NCI-H1694 treated with DMSO at 0.1 percent for 48 hours (cell line): ENCODE data around the gene NQO2.

ENCODE experiments used
- DNase-seq: peaks from one replicate; lab custom pipeline; 2025; lab: John Stamatoyannopoulos, UW

NQO2 gene, protein sequence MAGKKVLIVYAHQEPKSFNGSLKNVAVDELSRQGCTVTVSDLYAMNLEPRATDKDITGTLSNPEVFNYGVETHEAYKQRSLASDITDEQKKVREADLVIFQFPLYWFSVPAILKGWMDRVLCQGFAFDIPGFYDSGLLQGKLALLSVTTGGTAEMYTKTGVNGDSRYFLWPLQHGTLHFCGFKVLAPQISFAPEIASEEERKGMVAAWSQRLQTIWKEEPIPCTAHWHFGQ

DNA sequence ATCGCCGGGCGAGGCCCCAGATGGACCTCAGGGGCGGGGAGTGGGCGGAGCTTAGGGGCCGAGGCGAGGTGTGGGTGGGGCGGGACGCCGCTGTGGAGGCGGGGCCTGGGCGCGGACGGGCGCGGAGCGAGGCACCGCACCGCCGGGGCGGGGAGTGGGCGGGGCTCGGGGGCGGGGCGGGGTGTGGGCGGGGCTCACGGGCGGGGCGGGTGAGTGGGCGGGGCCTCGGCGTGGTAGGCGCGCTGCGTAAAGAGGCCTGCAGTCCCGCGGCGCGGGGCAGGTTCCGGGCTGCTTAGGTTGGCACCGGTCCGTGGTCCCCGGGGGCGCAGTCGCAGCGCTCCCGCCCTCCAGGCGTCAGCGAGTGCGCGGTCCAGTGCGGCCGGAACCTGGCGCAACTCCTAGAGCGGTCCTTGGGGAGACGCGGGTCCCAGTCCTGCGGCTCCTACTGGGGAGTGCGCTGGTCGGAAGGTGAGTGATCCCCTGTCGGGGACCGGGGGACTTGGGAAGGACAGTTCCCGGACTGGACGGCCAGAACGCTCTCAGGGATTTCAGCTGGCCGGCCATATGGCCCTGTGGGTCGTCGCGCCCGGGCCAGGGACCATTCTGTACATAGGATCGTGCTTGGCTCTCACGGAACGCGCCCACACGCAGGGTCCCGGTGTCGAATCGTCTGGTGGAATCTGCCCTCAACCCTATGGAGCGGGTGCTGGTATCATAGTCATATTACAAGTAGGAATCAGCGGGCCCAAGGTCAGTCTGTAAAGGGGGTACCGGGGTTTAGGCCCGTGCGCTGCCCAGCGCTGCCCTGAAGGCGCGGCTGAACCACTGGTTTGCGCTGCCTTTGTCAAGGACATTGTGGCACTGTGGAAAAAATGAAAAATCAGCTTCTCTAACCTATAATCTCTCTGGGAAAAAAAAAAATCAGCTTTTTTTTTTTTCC lies at the start of gene NQO2:
NQO2 (plus strand) TSS at position 277 of the 940 bp plus-strand sequence. CDS start 6,659 bp downstream, outside the sequence.
- peak; percentile 61 for DNase-seq

DNA sequence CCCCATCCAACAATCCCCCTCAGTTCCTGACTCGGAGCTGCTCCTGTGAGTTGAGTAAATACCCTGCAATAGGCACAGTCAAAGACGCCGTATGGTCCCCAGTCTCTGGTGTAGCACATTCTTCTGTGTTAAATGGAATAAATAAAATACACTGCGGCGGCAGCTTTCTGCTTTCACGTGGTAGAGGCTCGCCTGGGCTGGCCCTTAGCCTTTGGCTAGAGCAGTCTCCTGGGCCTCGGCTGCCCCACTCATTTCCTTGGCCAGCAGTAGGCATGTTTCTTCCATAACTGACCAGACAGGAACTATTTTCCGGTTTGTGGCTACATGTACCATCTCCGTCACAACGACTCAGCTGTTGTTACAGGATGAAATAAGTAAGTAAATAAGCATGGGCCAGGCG lies 49.0 kb upstream of the NQO2 start:
- DNase-seq, result no peak

DNA sequence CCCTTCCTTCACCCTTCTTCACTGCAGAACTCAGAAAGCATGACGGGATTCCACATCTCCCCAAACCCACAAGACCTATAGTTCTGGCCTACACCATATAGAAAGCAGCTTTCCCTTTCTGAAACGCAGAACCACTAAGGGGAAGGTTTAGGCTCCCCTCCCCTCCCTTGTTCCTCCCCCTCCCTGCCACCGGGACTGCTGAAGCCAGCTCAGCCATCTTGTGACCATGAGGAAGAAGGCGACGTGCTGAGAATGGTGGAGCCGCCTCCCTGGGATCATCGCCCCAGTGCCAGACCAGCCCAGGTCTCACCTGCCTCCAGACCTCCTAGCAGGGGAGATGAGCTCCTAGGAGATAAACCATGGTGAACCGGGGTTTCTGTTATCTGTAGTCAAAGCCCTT lies 48.0 kb upstream of the NQO2 start:
- DNase-seq, result no peak

DNA sequence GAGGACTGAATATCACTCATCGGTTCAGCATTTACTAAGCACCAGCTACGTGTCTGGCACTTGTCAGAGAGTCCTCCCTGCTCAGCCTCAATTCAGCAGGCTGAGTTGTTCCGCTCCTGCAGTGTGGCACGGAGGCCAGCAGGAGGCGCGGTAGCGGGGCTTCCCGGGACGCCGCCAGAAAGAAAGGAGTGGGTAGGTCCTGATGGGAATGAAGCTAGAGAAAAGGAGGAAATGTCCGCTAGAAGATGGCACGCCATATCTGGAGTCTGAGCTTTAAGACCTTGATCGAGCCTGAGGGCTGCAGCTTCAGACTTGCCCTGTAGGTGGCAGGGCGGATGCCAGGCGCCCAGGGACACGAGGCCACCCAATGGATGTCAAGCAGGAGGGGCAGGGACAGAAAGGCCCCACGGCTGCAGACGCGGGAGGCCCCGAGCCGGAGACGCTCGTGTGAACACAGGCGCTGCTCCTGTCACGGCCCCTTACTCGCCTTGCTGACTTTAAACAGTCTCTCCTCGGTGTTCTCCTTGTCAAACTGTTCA lies 47.1 kb upstream of the NQO2 start:
- DNase-seq, result no peak

DNA sequence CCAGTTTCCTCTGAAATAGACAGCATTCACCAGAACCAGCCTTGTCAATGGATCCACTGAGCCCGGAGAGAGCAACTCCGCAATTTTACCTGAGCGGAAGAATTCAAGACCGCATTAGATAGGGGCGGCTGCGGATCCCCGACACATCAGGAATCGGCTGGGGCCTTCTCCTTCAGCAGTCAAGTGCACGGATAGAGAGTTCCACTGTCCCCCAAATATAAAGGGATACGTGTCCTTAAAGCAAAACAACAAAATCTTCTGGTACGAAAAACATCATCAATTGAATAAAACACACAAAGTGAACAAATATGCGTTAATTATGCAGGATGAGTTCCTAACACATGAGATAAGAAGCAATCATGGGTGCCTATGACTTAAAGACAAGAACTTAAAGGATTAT lies 46.6 kb upstream of the NQO2 start:
- DNase-seq, result no peak

DNA sequence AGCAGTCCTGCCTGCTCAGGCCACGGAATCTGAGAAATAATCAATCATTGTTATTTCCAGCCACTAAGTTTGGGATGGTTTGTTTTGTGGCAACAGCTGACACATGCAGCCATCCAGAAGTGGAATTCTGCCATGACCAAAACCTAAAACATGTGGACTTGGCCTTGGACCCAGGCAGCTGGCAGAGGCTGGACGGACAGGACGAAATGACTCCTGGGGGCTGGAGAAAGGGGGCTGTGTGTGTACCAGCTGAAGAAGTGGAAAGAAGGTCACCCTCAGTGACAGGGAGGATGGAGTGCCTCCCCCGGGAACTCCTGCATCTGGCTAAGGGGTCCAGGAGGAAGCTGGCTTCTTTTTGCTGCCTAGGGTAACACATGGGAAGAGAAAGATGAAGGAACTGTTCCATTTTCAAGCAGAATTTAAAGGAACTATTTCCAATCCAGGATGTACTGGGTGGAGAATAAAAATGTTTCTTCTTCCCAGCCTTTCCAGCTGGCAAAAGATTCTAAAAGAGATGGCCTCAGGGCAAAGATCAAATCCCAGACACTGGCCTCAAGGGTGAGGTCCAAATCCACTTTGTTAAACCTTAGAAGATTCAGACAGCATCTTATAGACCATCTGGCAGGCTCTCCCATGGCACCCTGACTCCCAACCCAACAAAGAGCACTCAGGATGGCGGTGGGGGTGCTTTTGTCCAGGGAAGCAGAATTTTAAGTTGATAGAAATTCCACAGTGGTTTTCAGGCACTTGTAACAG lies 42.6 kb upstream of the NQO2 start:
- no peak for DNase-seq

DNA sequence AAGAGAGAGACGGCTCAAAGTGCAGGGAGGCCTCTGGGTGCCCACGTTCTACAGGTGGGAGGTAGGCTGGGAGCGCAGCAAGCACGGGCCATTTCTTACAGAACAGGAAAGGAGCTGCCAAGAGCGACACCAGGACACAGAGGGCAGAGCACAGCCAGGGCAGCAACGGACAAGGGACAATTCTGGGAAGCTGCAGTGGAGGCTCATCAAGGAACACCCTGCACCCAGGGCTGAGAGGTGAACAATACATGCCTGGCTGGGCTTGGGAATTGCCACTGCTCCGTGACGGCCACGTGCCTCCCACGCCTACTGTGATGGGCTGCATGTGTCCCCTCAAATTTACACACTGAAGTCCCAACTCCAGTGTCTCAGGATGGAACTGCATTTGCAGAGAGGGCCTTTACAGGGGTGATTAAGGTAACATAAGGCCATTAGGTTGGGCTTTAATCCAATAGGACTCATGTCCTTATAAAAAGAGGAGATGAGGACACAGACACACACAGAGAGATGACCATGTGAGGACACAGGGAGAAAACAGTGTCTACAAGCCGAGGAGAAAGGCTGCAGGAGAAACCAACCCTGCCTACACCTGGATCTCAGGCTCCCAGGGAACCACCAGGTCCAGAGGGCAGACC lies 41.9 kb upstream of the NQO2 start:
- DNase-seq, result no peak

DNA sequence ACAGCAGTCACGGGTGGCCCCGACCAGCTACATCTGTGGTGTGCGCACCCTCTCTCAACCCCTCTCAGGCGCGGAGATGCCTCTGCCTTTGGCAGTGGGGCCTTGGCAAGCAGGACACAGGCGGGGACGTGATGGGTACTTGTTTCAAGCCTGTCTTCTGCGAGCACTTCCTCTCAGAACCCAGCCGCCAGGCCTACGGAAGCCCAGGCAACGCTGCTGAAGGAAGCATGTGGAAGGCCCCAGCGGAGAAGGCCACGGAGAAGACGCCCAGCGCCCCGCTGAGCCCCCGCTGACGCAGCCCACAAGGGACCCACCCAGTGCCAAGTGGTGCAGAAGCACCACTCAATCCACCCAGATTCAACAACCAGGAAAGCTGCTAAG lies 41.4 kb upstream of the NQO2 start:
- no peak for DNase-seq

DNA sequence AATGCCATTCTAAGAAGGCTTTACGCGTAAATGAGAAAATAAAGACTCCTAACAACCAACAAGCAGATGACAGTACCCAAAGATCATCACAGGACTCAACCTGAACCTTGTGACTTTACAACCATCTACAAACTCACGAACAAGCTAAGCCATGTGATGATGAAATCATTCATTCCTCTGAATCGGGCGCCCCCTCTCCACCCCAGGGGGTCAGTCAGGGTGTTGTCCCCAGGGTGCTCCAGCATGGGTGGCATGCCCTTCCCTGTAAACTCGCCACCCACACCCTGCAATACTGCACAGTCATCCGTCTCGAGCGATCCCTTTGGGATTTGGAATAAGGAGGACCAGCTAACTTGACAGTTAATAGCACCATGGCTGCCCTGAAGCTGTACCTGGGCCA lies 40.9 kb upstream of the NQO2 start:
- no peak for DNase-seq

DNA sequence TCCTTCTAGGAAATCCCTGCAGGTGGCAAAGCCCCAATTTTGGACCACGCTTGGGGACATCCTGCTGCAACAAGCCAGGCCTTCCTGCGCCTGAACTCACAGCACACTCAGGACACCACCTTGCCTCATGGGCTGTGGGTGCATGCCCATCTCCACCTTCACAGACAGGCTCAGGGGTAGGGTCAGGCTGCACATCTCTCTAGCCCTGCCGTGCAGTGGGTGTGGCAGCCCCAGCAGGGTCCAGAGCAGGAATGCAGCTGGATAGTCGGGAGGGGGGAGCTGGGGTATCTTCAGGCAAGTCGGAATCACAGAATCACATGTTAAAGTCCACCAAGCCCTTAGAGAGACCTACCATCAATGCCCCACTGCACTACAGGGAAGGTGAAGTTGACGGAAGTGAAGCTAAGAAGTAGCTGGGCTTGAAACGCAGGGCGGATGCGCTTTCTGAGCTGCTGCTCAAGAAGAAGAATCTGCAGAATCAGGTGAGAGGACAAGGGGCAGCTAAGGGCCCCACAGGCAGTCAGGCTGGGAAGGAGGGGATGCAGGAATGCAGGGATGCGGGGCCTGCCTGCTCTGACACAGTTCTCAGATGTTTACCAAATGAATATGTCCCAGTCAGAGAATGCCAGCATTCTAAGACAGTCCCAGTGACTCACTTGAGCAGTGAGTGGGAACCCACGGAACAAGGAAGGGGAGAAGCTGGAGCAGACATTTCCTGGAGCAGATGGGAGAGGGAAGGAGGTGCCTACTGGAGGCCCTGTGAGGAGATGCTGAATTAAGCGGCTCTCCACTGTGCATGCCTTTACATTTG lies 39.6 kb upstream of the NQO2 start:
- DNase-seq, result no peak

DNA sequence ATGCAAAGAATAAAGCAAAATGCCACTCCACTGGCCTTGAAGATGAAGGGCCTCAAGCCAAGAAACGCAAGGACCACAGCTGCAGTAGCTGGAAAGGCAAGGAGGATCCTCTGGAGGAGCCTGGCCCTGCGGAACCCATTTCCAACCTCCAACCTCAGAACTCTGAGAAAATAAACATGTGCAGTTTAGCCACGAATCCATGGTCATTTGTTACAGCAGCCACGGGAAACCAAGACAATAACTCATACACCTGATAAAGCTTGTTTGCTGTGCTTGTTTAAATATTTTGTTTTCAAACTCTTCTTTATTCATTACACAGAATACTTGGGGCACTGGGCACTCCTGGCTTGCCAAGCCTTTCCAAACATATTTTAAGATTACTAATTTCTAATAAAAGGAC lies 38.8 kb upstream of the NQO2 start:
- DNase-seq, result no peak

DNA sequence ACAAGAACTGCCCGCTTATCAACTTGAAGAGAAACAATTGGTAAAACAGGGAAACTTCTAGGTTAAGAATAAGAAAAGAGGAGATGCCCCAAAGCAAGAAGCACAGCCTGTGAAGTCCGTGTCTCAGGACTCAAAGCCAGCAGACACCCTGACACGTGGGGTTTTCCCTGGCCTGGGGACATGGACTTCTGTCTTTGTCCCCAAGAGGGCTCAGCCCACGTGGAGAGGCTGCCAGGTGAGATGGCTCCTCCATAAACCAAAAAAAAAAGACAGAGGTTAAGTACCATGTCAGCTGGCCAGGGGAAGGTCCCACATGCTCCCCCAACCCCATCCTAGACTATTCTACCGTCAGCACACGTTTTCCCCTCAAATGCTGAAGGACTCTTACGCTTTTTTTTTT lies 38.2 kb upstream of the NQO2 start:
- no peak for DNase-seq

DNA sequence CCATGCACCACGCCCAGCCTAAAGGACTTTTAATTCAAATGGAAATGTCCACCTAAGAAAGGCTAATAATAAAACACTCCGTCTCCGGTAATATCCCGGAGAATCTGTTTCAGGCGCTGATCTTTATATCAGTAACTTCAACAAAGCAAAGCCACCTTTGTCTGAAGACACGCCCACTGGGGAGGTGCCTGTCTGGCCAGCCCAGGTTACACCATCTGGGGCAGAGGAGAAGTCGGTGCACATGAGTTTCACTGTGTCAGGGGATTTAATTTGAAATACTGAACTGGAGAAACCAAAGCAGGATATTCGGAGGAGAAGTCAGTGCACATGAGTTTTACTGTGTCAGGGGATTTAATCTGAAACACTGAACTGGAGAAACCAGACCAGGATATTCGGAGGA lies 37.7 kb upstream of the NQO2 start:
- no peak for DNase-seq

DNA sequence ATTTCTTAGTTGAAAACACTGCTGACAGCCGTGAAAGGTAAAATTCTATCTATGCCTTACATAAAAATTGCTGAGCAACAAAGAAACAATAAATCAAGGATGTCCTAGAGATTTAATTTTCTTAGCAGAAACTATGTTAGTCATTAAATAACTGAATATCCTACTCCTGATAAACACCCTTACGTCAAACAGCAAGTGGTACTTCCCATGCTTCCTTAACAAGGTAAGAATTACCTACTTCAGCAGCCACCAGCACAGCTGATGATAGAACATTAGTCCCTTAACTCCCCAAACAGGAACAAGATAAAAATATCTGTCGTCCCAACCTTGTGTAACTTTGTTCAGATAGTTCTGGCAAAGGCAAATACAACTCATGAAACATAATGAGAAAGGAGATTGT lies 37.1 kb upstream of the NQO2 start:
- no peak for DNase-seq

DNA sequence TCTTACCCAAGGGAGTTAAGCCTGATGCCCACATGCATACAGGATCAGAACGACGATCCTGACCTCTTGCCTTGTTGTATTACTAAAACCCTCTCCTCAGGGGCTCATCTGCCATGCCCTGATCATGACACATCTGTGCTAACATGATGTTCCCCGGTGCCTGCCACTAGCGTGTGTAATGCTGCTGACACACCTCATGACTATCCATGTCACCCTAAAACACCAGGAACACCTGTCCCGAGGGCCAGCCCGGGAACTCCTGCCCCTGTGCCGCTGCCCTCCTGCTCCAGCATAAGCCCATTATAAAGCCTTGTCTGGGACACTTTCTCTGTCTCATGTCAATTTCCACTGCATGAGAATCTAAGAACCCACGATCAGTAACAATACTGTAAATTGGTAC lies 35.9 kb upstream of the NQO2 start:
- DNase-seq, result no peak

DNA sequence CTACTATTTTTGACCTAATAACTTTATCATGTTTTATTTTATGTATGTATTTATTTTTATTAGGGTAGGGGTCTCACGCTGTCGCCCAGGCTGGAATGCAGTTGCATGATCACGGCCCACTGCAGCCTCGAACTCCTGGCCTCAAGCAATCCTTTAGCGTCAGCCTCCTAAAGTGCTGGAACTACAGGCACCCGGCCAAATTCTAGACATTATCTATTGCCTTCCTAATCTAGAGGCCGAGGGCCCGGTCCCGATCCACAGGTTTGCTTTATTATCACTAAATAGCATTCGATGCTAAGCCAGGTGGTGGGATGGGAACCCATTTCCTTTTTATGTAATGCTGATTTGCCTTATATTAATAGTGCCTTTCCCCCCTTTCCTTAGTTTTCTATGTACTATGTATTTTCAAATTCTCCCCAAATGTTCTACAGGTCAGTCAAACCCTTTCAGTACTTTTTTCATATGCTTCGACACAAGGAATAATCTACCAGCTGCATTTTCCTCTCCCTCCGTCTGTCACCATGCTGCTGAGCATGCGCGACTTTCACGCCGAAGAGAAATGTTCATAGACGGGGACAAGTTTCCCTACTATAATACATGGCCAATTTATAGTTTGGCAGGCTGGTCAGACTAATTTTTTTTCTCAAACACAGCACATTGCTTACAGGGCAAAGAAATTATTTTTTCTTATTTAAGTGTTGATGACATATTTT lies 34.7 kb upstream of the NQO2 start:
- no peak for DNase-seq

DNA sequence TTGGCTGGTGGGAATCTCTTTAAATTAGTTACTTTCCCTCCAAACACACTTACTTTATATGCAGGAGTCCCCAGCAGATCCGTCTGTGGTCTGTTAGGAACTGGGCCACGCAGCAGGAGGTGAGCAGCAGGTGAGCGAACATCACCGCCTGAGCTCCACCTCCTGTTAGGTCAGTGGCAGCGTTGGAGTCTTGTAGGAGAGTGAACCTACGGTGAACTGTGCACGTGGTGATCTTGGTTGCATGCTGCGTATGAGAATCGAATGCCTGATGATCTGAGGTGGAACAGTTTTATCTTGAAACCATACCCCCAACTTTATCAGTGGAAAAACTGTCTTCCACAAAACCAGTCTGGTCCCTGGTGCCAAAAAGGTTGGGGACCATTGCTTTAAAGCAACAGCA lies 33.3 kb upstream of the NQO2 start:
- no peak for DNase-seq

DNA sequence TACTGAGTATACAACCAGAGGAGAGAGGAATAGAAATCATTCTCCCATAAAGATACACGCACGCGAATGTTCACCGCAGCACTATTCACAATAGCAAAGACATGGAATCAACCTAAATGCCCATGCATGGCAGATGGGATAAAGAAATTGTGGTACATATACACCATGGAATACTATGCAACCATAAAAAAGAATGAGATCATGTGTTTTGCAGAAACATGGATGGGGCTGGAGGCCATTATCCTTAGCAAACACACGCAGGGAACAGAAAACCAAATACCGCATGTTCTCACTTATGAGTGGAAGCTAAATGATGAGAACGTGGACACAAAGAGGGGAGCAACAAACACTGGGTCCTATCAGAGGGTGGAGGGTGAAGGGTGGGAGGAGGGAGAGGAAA lies 31.8 kb upstream of the NQO2 start:
- DNase-seq, result no peak

DNA sequence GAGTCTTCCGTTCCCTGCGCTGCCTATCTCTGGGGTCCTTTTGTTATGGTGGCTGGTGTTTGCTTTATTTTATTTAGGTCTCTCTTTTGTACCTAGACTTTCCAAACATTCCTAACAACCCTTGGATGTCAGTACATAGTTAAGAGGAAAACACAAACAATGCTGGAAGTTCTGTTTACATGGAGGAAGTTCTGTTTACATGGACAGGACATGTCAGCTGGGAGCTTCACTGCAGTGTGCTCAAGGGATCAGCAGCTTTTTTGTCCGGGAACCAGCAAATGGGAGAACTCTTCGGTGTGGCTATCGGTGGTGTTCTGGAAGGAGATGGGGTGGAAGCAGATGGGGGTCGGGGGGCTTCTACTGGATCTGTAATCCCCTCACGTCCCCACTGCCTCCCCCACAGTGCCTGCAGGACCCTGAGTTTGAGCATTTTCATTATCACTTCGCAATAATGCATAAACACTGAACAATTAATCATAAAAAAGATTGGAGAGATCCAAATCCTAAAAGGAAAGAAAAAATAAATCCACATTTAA lies 31.0 kb upstream of the NQO2 start:
- no peak for DNase-seq

DNA sequence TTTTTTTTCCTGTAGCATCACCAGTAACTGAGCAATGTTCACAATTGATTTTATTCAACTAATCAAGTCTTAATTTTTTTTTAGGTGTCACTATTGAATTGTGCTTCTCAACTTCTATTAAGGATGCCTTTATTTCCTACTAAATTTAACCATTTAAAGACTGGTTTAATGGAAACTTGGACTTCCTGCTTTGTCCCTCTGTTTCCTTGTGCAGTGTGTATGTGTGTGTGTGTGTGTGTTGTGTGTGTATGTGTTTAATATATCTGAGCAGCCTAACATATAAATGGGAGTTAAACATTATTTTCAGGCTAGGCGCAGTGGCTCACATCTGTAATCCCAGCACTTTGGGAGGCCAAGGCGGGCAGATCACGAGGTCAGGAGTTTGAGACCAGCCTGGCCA lies 30.1 kb upstream of the NQO2 start:
- DNase-seq, result no peak
